OCI-LY3 (cell line): ENCODE measurements around the gene TSPEAR.

Source experiments
- EZH2phosphoT487 ChIP-seq: fragments of 200-600 bp; shearing (Covaris generic); IDR thresholded peaks from 2 replicates; pipeline ENCODE4 v1.6.1; 2018; ENCODE audit warnings: antibody characterized with exemption, mixed run types, low read depth
- TF ChIP-seq, protein P1 (sequence below): fragments of 200-600, 300-600 bp; sonication (generic); IDR thresholded peaks from 2 replicates; pipeline ENCODE4 v1.5.1; 2014; ENCODE audit warnings: antibody characterized with exemption, low read length, low read depth

DNA sequence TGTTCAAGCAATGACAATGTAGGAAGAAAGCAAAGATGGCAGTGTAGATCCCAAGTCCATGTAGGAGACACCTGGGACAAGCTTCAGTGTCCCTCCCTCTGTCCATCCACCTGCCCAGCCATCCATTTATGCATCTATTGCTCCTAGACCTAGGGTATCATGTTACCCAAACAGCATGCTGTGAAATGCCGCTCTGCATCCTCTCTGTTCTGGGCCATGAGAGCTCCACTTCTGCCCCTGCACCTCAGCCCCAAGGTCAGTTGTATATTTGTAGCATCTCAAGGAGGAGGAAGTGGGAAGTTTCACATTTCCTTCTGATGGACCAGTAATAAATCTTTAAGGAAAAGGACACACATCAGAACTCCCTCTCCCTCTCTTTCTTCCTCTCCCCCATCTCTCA is 27.9 kb upstream of the TSPEAR start:
- TF ChIP-seq, protein P1, sequence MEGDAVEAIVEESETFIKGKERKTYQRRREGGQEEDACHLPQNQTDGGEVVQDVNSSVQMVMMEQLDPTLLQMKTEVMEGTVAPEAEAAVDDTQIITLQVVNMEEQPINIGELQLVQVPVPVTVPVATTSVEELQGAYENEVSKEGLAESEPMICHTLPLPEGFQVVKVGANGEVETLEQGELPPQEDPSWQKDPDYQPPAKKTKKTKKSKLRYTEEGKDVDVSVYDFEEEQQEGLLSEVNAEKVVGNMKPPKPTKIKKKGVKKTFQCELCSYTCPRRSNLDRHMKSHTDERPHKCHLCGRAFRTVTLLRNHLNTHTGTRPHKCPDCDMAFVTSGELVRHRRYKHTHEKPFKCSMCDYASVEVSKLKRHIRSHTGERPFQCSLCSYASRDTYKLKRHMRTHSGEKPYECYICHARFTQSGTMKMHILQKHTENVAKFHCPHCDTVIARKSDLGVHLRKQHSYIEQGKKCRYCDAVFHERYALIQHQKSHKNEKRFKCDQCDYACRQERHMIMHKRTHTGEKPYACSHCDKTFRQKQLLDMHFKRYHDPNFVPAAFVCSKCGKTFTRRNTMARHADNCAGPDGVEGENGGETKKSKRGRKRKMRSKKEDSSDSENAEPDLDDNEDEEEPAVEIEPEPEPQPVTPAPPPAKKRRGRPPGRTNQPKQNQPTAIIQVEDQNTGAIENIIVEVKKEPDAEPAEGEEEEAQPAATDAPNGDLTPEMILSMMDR, result no peak
- TF ChIP-seq EZH2phosphoT487, result no peak
